Astrocyte of the cerebellum (primary cell): ENCODE results near the gene SPATS1.

ENCODE experiments used
- DNase-seq: peaks from one replicate; pipeline ENCODE4 v3.0.0-alpha.2; 2011; ENCODE audit warnings: low read depth
- H3K4me3 ChIP-seq: 2 replicates; pipeline ENCODE4 v1.5.1; 2011; ENCODE audit warnings: mild to moderate bottlenecking, low read depth, low read length, moderate library complexity
- CTCF ChIP-seq: IDR thresholded peaks from 2 replicates; pipeline ENCODE4 v1.5.1; 2012; ENCODE audit warnings: low read length, low read depth, moderate library complexity, mild to moderate bottlenecking; ENCODE audit errors: missing control alignments
- in situ Hi-C: cut with HindIII; loops from 2 replicates; pipeline ENCODE4 v1.10.0; 2017; ENCODE audit warnings: low sequenced_read_pairs

Gene SPATS1

GRCh38 chr6:44298864-44299263 is 43.6 kb upstream of the SPATS1 start:
- DNase-seq, result no peak
- no peak for TF ChIP-seq CTCF
- in situ Hi-C loops, result no loop called here

GRCh38 chr6:44300292-44300823 is 42.1 kb upstream of the SPATS1 start:
- TF ChIP-seq CTCF, result no peak
- in situ Hi-C loops, result no loop called here
- no peak overlapping the region for H3K4me3 ChIP-seq

More at GRCh38 chr6:44298864-44299263, 43.6 kb upstream of the SPATS1 start:
- no peak overlapping the region for H3K4me3 ChIP-seq

GRCh38 chr6:44301106-44301505 is 41.3 kb upstream of the SPATS1 start:
- in situ Hi-C loops, result no loop called here
- TF ChIP-seq CTCF, result no peak
- no peak overlapping the region for H3K4me3 ChIP-seq
- no peak for DNase-seq

More at GRCh38 chr6:44300292-44300823, 42.1 kb upstream of the SPATS1 start:
- no peak for DNase-seq

GRCh38 chr6:44301782-44302564 is 40.5 kb upstream of the SPATS1 start:
- no peak overlapping the region for H3K4me3 ChIP-seq
- no peak for DNase-seq
- in situ Hi-C loops, result no loop called here
- TF ChIP-seq CTCF, result no peak

GRCh38 chr6:44302856-44303255 is 39.6 kb upstream of the SPATS1 start:
- in situ Hi-C loops, result no loop called here
- no peak for DNase-seq
- no peak for TF ChIP-seq CTCF

GRCh38 chr6:44303842-44304241 is 38.6 kb upstream of the SPATS1 start:
- in situ Hi-C loops, result no loop called here
- TF ChIP-seq CTCF, result no peak
- H3K4me3 ChIP-seq, result no peak overlapping the region
- DNase-seq, result no peak

More at GRCh38 chr6:44302856-44303255, 39.6 kb upstream of the SPATS1 start:
- no peak overlapping the region for H3K4me3 ChIP-seq
